Islet precursor cell (in vitro differentiated cells): Measurements from ENCODE around the gene CYTIP.
"Not testable (repeated sequence)": the region's sequence is repeated elsewhere in the genome, so short reads cannot be mapped to it uniquely, and the experiment has no call there.

ENCODE experiments used
- DNase-seq: peaks from one replicate; pipeline ENCODE4 v3.0.0-alpha.2; 2018

The CYTIP gene

DNA sequence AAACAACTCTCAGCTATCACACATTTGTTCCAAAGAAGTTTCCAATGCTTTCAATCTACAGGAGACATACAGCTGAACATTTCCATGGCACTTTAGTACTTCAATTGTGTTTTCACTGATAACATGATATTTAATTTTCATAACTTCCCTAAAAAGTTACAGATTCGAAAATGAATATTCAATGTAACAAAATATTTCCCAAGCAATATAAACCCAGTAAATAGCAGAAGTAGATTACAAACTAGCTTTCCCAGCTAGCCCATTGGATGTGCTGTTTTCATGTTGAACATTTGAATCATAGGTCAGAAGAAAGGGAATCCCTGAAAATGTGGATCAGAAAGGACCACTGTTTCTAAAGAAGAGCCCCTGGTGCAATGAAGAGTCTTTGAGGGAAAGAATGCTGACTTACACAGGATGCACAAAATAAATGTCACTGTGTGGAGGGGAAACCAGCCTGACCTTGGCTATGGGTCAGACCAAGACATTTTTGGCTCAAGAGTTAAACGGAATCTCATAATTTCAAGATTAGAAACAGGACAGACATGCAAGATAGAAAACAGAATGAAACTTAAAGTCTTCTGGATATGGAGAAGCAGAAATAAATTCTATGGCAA, 22.5 kb downstream of the CYTIP start:
- DNase-seq, result no peak

DNA sequence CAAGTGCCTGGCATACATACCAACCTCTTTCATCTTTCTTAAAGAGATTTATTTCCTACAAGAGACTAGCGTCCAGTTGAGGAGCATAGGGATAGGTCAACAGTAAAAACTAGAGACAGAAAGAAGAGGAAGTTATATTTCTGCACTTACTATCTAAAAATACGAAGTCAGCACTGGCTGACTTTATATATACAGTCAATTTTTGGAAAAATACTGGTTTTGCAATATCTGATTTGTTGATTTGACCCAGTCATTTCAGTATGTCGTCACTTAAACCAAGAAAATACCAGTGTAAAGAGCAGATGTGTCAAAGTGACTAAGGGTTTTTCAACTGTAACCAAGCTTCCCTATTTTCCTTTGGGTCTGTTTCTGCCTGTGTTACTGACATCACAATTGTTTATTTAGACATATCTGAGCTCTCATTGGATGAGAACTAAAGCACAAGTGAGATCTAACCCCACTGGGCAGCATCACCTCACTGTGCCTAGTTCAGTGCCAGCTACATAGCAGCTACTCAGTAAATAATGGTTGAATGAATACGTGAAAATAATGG, 23.0 kb downstream of the CYTIP start:
- DNase-seq, result no peak

- no peak for DNase-seq
Observed at GRCh38 chr2:157419031-157419575, 24.8 kb downstream of the CYTIP start.

GRCh38 chr2:157418239-157418641, 25.6 kb downstream of the CYTIP start:
- no peak for DNase-seq

DNA sequence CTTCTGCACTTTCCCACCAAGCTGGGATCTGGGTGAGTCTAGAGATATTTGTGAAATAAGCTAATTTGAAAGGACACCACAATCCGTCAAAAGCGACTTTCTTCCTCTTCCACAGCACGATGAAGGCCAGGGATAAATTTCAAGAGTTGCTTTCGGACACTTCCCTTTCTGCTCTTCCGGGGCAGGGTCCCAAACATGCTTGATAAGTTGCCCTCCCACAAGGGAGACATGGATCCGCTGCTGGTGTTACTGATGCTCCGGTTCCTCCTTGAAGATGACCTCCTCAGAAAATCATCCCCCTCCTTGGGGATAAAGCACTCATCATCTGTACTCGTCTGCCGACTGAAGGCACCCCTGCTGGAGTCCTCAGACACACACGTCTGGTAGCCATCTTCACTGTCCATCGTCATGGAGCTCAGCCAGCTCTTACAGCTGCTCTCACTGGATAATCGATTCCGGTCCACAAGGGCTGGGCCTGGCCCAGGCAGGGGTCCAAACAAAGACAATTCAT, 28.2 kb downstream of the CYTIP start:
- no peak for DNase-seq

DNA sequence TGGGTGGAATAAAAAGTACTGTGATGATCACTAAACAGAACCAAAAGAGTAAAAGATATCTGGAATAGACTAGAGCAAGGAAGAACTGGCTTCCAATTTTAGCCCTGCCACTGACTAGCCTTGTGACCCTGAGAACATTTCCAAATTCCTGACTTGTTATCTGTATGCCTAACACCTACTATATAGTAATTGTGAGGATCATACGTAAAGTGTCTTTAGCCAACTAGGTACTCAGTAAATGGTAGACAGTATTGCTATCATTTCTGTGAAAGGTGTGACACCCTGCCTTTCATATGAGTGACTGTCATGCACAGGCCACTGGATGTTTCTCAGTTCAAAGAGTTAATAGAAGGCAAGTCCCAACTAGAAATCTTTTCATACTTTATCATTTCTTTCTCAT, 29.8 kb downstream of the CYTIP start:
- no peak for DNase-seq

GRCh38 chr2:157413326-157414035, 30.4 kb downstream of the CYTIP start:
- DNase-seq, result no peak

DNA sequence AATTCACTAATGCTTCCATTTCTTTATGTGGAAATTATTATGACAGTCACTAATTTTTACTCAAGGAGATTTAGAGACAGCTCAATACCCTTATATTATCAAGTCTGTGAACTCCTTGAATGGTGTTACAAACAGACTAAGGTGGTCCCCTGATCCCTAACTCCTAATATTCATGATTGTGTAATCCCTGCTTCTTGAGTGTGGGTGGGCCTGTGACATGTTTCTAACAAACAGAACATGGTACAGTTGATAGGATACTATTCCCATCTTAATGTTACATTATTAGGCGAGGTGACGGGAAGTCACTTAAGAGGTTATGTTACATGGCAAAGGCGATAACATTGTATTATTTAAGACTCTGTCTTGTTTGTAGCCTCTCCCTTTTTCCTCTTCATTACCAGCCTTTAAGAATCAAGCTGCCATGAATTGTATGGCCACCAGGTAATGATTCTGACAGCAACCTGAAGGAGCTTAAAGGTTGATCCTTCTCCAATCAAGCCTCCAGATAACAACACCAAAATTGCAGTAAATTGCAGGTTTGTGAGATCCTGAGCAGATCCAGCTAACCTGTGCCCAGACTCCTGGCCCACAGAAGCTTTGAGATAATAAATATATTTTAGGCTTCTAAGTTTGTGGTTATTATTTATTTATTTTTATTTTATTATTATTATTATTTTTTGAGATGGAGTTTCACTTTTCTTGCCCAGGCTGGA, 32.1 kb downstream of the CYTIP start:
- no peak for DNase-seq

DNA sequence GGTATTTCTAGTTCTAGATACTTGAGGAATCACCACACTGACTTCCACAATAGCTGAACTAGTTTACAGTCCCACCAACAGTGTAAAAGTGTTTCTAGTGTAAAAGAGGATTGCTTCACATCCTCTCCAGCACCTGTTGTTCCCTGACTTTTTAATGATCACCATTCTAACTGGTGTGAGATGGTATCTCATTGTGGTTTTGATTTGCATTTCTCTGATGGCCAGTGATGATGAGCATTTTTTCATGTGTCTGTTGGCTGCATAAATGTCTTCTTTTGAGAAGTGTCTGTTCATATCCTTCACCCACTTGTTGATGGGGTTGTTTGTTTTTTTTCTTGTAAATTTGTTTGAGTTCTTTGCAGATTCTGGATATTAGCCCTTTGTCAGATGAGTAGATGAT, 38.5 kb downstream of the CYTIP start:
- DNase-seq, result not testable (repeated sequence)

DNA sequence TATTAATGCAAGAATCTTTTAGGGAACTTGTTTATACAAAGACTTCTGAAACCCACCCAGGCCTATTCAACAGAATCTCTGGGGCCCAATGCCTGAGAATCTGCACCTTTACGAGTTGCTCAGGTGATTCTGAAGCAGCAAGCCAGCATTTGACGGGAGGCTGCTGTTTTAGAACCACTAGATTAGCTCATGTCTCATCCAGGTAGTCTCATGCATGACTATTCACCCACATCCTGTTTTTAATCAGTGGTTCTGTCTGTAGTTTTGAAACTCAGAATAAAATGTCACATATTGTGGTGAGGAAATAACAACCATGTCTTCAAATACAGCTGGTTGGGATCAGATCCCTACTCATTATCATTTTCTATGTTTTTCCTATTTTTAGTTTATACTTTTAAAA, 39.5 kb downstream of the CYTIP start:
- no peak for DNase-seq

DNA sequence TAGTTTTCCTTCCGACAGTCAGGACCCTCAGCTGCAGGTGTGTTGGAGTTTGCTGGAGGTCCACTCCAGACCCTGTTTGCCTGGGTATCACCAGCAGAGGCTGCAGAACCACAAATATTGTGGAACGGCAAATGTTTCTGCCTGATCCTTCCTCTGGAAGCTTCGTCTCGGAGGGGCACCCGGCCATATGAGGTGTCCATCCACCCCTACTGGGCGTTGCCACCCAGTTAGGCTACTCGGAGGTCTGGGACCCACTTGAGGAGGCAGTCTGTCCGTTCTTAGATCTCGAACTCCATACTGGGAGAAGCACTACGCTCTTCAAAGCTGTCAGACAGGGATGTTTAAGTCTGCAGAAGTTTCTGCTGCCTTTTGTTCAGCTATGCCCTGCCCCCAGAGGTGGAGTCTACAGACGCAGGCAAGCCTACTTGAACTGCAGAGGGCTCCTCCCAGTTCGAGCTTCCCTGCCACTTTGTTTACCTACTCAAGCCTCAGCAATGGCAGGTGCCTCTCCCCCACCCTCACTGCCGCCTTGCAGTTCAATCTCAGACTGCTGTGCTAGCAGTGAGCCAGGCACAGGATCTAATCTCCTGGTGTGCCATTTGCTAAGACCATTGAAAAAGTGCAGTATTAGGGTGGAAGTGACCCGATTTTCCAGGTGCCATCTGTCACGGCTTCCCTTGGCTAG, 40.9 kb downstream of the CYTIP start:
- not testable (repeated sequence) for DNase-seq

DNA sequence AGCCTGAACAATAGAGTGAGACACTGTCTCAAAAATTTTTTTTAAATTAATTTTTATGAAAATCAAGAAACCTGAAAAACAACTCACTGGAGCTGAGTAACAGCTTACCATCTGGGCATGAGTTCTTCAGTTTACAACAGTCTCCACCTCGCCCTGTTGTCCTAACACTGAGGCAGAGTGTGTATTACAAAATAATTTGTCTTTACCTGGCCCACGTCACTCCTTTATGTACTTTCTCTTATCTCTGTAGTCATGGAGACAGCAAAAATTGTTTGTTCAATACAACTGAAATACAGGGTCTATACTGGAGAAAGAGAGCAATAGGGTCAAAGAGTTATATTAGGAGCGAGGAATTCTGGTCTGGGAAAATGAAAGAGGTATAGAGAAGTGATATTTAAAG, 48.1 kb downstream of the CYTIP start:
- no peak for DNase-seq

DNA sequence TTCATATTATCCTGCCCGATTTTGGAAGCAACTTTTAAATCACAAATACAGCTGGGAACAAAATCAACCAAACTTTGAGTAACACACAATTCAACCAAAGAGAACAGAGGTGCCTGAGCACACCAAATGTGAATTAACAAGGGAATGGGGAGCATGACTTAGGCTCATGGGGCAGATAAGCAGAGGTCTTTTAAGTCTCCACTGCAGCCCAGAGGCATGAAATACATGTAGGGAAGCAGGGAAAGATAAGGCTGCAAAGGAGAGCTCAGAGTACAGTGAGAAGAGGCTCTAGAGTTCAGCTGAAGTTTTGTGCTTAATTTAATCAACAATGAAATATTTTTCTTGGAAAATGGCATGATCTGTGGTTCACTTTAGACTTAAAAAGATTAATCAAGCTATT, 49.0 kb downstream of the CYTIP start:
- no peak for DNase-seq

GRCh38 chr2:157393348-157393747, 50.5 kb downstream of the CYTIP start:
- no peak for DNase-seq

DNA sequence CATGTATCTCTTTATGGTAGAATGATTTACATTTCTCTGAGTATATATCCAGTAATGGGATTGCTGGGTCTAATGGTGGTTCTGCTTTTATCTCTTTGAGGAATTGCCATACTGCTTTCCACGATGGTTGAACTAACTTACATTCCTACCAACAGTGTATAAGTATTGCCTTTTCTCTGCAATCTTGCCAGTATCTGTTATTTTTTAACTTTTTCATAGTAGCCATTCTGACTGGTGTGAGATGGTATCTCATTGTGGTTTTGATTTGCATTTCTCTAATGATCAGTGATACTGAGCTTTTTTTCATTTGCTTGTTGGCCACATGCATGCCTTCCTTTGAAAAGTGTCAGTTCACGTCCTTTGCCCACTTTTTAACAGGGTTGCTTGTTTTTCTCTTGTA, 55.1 kb downstream of the CYTIP start:
- DNase-seq, result no peak

GRCh38 chr2:157386747-157387146, 57.1 kb downstream of the CYTIP start:
- no peak for DNase-seq

- DNase-seq, result no peak
Observed at GRCh38 chr2:157386247-157386646, 57.6 kb downstream of the CYTIP start.

DNA sequence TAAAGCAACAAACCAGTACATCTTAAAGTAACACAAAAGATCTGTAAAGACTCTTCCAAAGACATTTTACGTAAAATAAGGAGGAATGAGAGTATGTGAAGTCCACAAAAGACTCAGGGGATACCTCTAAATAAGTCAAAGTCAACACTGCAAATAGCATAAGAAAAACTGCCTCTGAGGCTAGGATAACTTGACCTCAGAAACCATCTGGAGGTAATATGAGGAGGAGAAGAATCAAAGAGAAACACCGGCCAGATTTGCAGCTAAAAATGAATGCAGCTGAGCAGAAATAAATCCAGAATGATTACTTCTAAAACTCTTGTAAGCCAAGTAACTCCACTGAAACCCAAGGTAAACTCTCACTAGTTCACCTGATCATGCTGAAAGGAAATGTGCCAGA, 66.0 kb downstream of the CYTIP start:
- DNase-seq, result no peak

DNA sequence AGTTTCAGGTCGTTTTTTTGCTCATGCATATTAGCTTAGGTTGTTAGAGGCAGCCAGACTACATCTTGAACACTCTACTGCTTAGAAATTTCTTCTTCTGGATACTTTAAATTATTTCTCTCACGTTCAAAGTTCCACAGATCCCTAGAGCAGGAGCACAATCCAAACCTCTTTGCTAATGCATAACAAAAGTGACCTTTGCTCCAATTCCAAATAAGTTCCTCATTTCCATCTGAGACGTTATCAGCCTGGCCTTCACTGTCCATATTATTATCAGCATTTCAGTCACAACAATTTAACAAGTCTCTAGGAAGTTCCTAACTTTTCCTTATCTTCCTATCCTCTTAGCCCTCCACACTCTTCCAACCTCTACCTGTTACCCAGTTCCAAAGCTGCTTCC, 67.8 kb downstream of the CYTIP start:
- DNase-seq, result no peak

DNA sequence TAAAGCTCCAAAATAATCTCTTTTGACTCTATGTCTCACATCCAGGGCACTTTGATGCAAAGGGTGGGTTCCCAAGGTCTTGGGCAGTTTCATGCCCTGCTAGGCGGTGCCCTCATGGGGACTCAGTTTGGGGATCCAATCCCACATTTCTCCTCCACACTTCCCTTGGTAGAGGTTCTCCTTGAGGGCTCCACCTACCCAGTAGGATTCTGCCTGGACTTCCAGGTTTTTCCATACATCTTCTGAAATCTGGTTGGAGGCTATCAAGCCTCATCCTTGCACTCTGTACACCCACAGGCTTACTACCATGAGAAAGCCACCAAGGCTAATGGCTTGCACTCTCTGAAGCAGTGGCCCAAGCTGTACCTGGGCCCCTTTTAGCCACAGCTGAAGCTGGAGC, 68.5 kb downstream of the CYTIP start:
- no peak for DNase-seq

DNA sequence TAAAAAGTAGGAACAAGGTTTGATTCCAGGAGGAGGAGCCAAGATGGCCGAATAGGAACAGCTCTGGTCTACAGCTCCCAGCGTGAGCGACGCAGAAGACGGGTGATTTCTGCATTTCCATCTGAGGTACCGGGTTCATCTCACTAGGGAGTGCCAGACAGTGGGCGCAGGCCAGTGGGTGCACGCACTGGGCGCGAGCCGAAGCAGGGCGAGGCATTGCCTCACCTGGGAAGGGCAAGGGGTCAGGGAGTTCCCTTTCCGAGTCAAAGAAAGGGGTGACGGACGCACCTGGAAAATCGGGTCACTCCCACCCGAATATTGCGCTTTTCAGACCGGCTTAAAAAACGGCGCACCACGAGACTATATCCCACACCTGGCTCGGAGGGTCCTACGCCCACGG, 75.4 kb downstream of the CYTIP start:
- not testable (repeated sequence) for DNase-seq

- no peak for DNase-seq
Observed at GRCh38 chr2:157367704-157368103, 76.2 kb downstream of the CYTIP start.
